Ascending aorta (tissue), 2 donors: ENCODE measurements around the gene ASH1L. TPM values are rescaled to one million over a fixed set of nuclear protein-coding genes. Genes with fewer than 3 reads are reported as not detected.
A peak's percentile ranks its signal among the peaks of the same experiment; 100 is the strongest.

Experiments used
- DNase-seq, 2 donors: peaks; one replicate each; pipeline ENCODE4 v3.0.0-alpha.2; 2019; ENCODE audit warnings: low spot score in 2 of 2
- H3K27ac ChIP-seq, 2 donors: fragments of 200-600 bp; sonication (generic); one replicate each; pipeline ENCODE4 v1.5.1; 2016 to 2017; ENCODE audit warnings: mild to moderate bottlenecking in 1 of 2
- H3K27me3 ChIP-seq: fragments of 200-600 bp; sonication (generic); one replicate; pipeline ENCODE4 v1.5.1; 2017
- H3K36me3 ChIP-seq, 2 donors: fragments of 200-600 bp; sonication (generic); one replicate each; pipeline ENCODE4 v1.5.1; 2016
- H3K4me1 ChIP-seq, 2 donors: fragments of 200-600 bp; sonication (generic); one replicate each; pipeline ENCODE4 v1.5.1; 2016 to 2017; ENCODE audit warnings: mild to moderate bottlenecking in 1 of 2
- H3K4me3 ChIP-seq, 2 donors: fragments of 200-600 bp; sonication (generic); one replicate each; pipeline ENCODE4 v1.5.1; 2016 to 2017; ENCODE audit warnings: mild to moderate bottlenecking in 1 of 2
- H3K9me3 ChIP-seq, 2 donors: fragments of 200-600 bp; sonication (generic); one replicate each; pipeline ENCODE4 v1.5.1; 2016
- CTCF ChIP-seq, 3 experiments: fragments of 200-600 bp in 2 of 3; fragments of 450-650 bp in 1 of 3; sonication (generic) in 2 of 3; IDR thresholded peaks; one replicate each; pipeline ENCODE4 v1.5.1; 2016 to 2019; ENCODE audit warnings: antibody characterized with exemption in 3 of 3, mild to moderate bottlenecking in 1 of 3, moderate library complexity in 1 of 3
- intact Hi-C: fragments of 100-400 bp; cut with DNase I; formaldehyde crosslinking; loops from one replicate; pipeline ENCODE4 v1.15.1; 2023
- total RNA-seq: library from RNA; depleted of rRNA; stranded (reverse); fragments of >200 nt; gene quantifications from one replicate; pipeline ENCODE4 v1.1.0, GENCODE V29; 2016

The ASH1L gene
- total RNA-seq, 1 donor from 2014 or later, result 16.2 TPM

DNA sequence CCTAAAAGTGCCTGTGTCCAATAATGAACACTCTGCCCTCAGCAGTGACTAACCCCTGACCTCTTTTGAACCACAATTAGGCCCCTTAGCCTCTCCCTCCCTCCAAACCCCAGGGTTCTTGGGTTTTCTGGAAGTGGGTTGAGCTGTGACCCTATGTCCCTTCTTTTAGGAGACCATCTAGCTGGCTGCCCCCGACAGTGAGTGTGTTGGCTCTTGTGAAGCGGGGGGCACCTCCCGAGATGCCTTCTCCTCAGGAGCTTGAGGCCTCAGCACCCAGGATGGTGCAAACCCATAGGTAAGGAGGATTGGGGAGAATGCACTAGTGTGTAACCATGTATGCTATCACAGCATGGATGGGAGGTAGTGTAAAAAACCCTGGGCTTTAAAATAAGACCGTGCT is 234.6 kb downstream of the ASH1L start:
- TF ChIP-seq CTCF (IDR thresholded peaks at IDR 0.05), result no peak
- DNase-seq, result no peak
- Histone ChIP-seq H3K27ac (no peak overlapping the region), H3K27me3 (no peaks in the 10 kb centered on the region), H3K4me3 (no peak overlapping the region), H3K9me3 (no peaks in the 10 kb centered on the region), H3K36me3 (peaks cover 38 to 48% of the 10 kb centered on the region in 2 donors), H3K4me1 (peaks cover 2 to 7% of the 10 kb centered on the region in 2 donors)
- intact Hi-C loops, result no loop called here

DNA sequence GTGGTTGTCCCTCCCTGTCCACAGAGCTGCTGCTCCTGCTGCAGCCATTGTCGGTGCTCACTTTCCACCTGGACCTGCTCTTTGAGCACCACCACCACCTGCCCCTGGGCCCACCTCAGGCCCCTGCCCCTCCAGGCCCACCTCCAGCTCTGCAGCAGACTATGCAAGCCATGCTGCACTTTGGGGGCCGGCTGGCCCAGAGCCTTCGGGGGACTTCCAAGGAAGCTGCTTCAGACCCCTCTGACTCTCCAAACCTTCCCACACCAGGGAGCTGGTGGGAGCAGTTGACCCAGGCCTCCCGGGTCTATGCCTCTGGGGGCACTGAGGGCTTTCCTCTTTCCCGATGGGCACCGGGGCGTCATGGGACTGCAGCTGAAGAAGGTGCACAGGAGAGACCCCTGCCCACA is 236.0 kb downstream of the ASH1L start:
- no peaks in the 10 kb centered on the region for H3K9me3 ChIP-seq
- H3K4me1 ChIP-seq, result peaks cover 8 to 15% of the 10 kb centered on the region in 2 donors
- H3K27me3 ChIP-seq, result no peaks in the 10 kb centered on the region
- no peak overlapping the region for H3K27ac ChIP-seq
- intact Hi-C loops, result no loop called here
- no peak for DNase-seq
- H3K4me3 ChIP-seq, result no peak overlapping the region
- no peak for TF ChIP-seq CTCF (IDR thresholded peaks at IDR 0.05)
- H3K36me3 ChIP-seq, result peaks cover 38 to 45% of the 10 kb centered on the region in 2 donors

- H3K9me3 ChIP-seq, result no peaks in the 10 kb centered on the region
- H3K27me3 ChIP-seq, result no peaks in the 10 kb centered on the region
- intact Hi-C loops, result no loop called here
- peaks cover 35 to 40% of the 10 kb centered on the region in 2 donors for H3K36me3 ChIP-seq
- no peak overlapping the region for H3K4me3 ChIP-seq
- peaks cover 9 to 17% of the 10 kb centered on the region in 2 donors for H3K4me1 ChIP-seq
- DNase-seq, result no peak
- no peak overlapping the region for H3K27ac ChIP-seq
- TF ChIP-seq CTCF (IDR thresholded peaks at IDR 0.05), result no peak
Measured at GRCh38 chr1:155326020-155326526, 236.5 kb downstream of the ASH1L start.

DNA sequence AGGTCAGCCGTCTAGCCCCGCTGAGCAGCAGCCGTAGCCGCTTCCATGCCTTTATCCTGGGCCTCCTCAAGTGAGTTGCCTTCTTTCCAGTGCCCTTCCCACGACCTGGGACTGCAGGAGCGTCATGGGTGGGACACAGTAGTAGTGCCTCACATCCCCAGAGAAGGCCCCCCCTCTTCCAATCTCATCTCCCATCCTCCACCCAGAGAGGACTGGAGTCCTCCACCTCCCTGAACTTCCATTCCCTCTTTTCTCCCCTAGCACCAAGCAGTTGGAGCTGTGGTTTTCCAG is 237.1 kb downstream of the ASH1L start:
- Histone ChIP-seq H3K9me3 (no peaks in the 10 kb centered on the region), H3K27ac (peak overlapping the region; percentile 96 to 97), H3K4me1 (peaks cover 9 to 17% of the 10 kb centered on the region in 2 donors), H3K36me3 (peaks cover 31 to 34% of the 10 kb centered on the region in 2 donors), H3K27me3 (no peaks in the 10 kb centered on the region), H3K4me3 (peak overlapping the region; percentile 74 to 89)
- no peak for TF ChIP-seq CTCF (IDR thresholded peaks at IDR 0.05)
- intact Hi-C loops, result no loop called here
- DNase-seq, result no peak

DNA sequence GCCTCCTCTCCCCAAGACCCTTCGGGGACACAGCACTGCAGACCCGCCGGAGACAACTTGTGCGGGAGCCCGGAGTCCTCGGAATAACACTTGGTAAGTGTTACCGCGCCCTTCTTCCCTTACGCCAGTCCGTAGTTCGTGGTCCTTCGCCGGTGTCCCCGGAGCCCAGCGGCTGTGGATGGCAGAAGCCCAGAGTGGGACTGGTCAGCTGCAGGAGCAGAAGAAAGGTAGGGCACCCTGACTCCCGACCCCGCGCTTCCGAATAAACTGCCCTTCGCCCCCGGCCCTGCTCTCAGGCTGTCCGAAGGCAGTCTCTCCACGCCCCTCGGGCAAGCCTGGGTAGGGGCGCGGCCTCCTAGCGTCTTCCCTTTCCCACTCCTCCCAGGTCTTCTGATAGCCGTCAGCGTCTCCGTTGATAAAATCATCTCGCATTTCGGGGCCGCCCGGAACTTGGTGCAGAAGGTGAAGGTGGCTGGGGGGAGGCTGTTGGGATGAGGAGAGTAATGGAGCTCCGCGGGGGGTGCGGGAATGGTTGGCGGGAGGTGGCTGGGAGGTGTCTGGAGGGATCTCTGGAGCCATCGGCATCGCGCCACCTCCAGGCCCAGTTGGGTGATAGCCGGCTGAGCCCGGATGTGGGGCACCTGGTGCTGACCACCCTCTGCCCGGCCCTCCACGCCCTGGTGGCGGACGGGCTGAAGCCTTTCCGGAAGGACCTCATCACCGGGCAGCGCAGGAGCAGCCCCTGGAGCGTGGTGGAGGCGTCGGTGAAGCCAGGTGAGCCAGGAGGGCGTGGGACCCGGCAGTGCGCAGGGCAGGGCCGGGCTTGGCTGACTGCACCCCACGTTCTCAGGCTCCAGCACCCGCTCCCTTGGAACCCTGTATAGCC is 237.6 kb downstream of the ASH1L start:
- H3K4me3 ChIP-seq, result peak overlapping the region; percentile 74 to 89
- DNase-seq, result peak in 1 of 2 donors; percentile 72
- intact Hi-C loops, result loop anchor here (1.0 to 5.0 kb wide), 4 partner anchors 17 to 285 kb away; partner anchors contain the start of genes ENTREP3, FDPS and MSTO1

More for the DNA sequence above, 237.6 kb downstream of the ASH1L start:
- Histone ChIP-seq H3K9me3 (no peaks in the 10 kb centered on the region), H3K36me3 (peaks cover 25 to 29% of the 10 kb centered on the region in 2 donors), H3K4me1 (peaks cover 9 to 22% of the 10 kb centered on the region in 2 donors), H3K27me3 (no peaks in the 10 kb centered on the region), H3K27ac (peak overlapping the region; percentile 96 to 97)
- peak in 2 of 3 experiments; percentile 31 to 33 for TF ChIP-seq CTCF (IDR thresholded peaks at IDR 0.05)
